HG03575 (cell line): Measurements from ENCODE around the gene PEMT.

Experiments
- ATAC-seq: cut with Tn5 transposase; IDR thresholded peaks from one replicate; pipeline ENCODE4 v1.9.1; 2021; ENCODE audit not compliant: unreplicated experiment, insufficient number of reproducible peaks, low FRiP score; ENCODE audit errors: extremely low read depth

Gene PEMT

DNA sequence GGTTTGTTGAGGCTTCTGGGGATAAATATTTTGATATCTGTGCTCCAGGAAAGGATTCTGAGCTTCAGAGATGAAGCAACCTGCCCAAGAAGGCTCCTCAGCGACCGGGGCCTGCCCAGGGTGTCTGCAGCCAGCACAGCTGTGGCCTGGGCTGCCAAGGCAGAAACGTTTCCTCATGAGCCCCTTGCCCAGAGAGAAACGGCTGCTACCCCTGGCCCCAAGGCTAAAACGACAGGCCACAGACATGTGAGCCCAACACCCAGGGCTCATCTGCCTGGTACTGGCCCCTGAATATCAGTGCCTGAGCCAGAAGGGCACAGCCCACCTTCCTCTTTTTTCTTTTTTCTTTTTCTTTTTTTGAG, 49.9 kb downstream of the PEMT start:
- ATAC-seq = no peak

- ATAC-seq = no peak
These were observed 50.4 kb downstream of the PEMT start for GRCh38 chr17:17540935-17541639.

- ATAC-seq = no peak
These were observed 51.1 kb downstream of the PEMT start for GRCh38 chr17:17540278-17540906.

GRCh38 chr17:17539591-17539990, 51.9 kb downstream of the PEMT start:
- ATAC-seq = no peak

GRCh38 chr17:17538417-17539391, 52.8 kb downstream of the PEMT start:
- no peak for ATAC-seq

DNA sequence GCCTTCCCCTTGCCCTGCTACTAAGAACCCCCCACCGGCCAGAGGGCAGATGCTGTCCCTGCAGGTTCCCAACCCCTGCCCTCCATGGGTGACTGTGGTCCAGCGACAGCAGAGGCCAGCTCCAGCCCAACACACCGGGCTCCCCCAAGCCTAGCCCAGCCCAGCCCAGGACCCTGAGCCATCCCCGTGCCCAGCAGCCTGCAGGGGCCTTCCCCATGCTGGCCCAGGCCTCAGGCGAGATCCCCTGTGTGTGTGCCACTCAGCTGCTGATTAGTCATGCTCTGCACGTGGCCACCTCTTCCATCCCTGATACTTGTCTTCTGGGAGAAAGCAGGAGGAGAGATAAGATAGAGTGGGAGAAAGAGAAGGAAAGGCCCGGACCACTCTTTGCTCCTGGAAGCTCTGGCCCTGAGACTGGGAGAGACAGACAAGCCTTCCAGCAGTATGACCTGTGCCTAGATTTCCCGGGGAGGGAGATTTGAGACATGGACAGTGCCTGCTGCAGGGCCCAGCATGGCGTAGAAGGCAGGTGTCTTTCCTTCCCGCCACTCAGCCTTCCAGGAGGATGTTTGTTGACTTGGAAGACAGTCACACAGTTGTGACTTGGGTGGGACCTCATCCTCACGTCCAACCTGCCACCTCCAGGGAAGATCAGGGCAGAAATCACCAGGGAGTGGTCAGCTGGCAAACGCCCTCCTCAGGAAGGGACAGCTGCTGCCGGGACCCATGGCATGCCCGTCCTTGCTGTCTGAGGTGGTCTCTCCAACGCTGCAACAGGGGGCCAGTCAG, 54.0 kb downstream of the PEMT start:
- no peak for ATAC-seq

GRCh38 chr17:17536702-17537101, 54.8 kb downstream of the PEMT start:
- ATAC-seq = no peak

DNA sequence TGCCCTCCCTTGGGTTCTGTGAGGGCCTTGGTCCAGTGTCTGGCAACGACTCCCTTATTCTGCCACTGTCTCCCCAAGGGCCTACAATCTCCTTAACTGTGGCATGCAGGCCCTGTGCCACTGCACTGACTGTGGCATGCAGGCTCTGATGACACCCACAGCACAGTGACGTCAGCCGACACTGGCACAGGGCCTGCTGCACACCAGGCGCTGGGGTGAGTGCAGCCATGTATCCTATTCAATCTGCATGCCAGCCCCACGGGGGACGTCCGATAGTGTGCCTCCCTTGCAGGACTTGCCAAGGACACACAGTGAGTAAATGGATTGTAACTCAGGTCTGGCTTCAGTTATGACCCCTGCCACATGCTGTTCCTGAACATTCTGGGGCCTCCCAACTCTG, 55.6 kb downstream of the PEMT start:
- no peak for ATAC-seq

DNA sequence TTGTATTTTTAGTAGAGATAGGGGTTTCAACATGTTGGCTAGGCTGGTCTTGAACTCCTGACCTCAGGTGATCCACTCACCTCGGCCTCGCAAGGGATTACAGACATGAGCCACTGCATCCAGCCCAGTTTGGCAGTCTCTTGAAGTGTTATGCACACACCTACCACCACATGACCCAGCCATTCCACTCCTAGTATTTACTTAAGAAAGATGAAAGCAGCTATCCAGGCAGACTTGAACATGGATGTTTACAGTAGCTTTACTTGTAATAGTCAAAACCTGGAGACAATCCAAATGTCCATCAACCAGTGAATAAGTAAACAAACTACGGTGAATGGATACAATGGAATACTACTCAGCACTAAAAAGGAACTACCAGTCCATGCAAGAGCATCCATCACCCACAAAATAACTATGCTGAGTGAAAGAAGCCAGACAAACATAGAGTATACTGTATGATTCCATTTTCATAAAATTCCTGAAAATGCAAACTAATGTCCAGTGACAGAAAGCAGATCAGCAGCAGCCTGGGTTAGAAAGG, 57.5 kb downstream of the PEMT start:
- no peak for ATAC-seq

GRCh38 chr17:17532991-17533390, 58.5 kb downstream of the PEMT start:
- ATAC-seq = no peak

GRCh38 chr17:17531156-17531555, 60.4 kb downstream of the PEMT start:
- ATAC-seq = no peak

- no peak for ATAC-seq
These were observed 62.5 kb downstream of the PEMT start for GRCh38 chr17:17528696-17529652.

- ATAC-seq = no peak
These were observed 63.5 kb downstream of the PEMT start for GRCh38 chr17:17527956-17528500.

GRCh38 chr17:17527534-17527933, 64.0 kb downstream of the PEMT start:
- no peak for ATAC-seq

DNA sequence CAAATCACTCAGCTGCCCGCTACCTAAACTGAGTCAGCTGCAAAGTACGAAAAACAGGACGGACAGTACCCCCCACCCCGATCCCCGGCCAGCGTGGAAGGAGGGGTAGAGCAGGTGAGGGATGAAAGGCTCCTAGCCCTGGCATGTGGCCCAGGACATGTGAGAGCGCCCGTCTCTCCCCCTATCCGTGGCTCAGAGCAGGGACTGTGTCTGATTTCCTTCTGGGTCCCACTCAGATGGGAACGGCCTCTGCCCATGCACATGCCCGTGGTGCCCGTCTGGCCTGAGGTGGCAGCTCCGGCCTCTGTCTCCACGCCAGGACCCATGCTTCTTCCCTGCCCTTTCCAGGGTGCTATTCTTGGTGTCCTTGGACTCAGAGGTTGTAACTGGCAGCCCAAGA, 65.1 kb downstream of the PEMT start:
- no peak for ATAC-seq

- ATAC-seq = no peak
These were observed 65.6 kb downstream of the PEMT start for GRCh38 chr17:17525956-17526355.

DNA sequence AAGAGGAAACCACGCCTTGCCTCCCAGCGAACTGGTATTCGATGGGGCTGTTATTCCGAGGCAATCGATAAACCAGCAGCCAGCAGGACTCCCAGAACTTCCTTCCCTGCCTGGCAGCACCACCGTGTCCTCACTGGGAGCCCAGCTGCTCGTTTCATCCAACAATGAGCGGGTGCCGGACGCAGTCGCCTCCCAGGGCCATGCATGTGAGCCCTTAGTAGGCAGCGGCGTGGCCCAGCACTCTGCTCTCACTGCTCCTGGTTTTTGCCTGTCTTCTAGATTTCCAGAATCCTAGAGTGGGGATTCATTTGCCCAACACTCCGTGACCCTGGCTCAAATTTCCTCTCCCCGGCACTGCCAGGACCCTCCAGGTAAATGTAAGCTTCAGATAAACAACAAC, 66.2 kb downstream of the PEMT start:
- ATAC-seq = no peak
